GM12873 (cell line): Measurements from ENCODE around the gene ZNF827.

Experiments
- TF ChIP-seq, protein P1 (sequence below): IDR thresholded peaks from 2 replicates; pipeline ENCODE4 v1.5.1; 2012; ENCODE audit warnings: low read depth, mild to moderate bottlenecking, moderate library complexity, low read length, control low read depth; ENCODE audit not compliant: insufficient read depth; ENCODE audit errors: missing control alignments

ZNF827 gene

GRCh38 chr4:145822581-145822980, 116.0 kb downstream of the ZNF827 start:
- TF ChIP-seq, protein P1, sequence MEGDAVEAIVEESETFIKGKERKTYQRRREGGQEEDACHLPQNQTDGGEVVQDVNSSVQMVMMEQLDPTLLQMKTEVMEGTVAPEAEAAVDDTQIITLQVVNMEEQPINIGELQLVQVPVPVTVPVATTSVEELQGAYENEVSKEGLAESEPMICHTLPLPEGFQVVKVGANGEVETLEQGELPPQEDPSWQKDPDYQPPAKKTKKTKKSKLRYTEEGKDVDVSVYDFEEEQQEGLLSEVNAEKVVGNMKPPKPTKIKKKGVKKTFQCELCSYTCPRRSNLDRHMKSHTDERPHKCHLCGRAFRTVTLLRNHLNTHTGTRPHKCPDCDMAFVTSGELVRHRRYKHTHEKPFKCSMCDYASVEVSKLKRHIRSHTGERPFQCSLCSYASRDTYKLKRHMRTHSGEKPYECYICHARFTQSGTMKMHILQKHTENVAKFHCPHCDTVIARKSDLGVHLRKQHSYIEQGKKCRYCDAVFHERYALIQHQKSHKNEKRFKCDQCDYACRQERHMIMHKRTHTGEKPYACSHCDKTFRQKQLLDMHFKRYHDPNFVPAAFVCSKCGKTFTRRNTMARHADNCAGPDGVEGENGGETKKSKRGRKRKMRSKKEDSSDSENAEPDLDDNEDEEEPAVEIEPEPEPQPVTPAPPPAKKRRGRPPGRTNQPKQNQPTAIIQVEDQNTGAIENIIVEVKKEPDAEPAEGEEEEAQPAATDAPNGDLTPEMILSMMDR: no peak

DNA sequence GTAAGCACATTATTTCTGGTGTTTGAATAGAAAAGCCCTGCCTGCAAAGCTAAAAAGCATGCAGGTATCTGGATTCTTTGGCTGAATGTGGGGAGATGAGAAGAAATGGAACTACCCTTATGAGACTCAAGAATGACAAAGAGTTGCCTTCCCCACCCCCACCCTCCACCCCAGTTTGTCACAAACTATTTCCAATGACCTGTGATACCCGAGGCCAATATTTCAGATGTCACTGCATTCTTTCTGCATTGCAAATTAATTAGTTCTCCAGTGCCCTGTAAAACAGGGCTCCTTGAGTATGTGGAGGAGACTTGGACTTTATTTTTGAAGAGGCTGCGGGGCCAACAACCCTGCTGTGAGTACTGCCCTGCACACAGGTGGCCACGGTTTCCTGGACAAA, 116.4 kb downstream of the ZNF827 start:
- TF ChIP-seq, protein P1: no peak

DNA sequence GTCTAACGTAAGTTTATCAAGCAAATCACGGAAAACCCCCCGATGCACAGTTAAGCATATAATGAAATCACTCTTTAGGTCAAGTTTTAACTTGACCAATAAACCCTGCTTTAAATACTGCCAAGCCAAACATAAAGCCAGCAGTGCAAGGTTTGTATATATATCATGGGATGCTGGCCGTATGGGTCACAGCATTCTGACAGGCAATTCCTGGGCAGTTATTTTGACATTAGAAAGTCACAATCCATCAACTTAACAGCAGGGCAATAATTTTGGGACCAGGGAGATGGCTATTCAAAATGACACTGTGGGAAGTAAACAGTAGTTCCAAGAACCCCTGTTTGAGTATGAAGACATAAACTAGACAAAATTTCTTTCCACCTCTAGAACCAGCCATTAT, 116.9 kb downstream of the ZNF827 start:
- TF ChIP-seq, protein P1: no peak

GRCh38 chr4:145820407-145820806, 118.2 kb downstream of the ZNF827 start:
- TF ChIP-seq, protein P1: no peak

DNA sequence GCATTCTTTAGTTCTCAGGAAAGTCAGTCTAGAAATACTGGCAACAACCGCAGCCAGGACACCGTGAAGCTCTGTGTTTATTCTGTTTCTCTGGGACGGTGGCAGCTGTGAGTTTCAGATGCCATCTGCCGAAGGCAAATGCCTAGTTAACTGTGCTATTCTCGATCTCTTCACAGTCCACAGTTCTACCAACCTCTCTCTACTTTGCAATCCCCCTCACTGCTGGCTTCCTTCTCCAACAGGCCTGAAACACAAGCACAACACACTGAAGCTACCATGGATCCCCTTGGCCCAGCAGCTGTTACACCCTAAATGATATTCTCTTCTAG, 118.8 kb downstream of the ZNF827 start:
- TF ChIP-seq, protein P1: no peak

DNA sequence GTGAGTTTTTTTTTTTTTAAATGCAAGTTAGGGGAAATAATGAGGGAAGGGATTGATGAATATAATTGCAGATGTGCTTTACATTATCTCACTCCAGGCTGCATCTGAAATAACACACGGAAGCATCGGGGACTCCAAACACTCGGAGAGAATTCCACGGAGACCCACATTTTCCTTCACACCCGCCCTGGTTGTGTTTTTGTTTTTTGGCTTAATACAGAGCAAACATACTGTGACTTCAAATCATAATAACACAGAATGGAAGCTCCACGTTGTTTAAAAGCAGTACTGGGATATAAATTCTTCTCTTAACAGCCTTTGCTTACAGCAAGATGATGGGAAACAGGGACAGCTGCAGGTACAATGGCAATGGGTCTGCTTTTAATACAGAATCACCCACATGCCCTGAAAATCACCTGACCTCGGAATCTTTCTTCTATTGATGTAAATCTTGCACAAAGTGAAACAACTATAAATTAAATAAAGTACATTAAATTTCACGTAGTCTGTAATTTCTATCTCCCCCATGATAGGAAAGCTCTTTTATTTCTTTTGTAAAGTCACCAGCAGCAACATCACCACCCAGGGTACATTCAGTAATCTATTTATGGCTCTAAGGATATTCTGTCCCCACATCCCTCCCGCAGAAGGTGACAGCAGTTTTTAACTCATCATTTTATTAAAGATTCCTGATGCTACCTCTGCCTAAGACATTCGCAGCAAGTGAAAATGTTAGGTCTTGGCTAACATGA, 119.3 kb downstream of the ZNF827 start:
- TF ChIP-seq, protein P1: no peak

DNA sequence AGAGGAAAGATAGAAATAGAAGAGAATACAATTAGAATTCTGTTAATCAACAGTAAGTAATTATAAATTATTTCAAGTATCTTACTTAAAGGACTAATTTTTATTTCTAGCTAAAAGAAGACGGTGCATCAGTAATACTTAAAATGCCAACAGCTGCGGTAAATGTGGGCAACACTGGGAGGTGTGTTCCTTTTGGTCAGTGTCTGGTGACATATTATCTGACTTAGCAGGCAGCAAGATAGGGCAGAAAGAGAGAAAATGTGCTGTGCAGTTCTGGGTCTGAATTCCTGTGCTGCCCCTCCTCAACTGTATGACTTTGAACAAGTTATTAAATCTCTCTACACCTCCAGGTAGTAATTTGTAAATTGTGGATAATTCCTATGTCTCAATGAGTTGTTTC, 120.6 kb downstream of the ZNF827 start:
- TF ChIP-seq, protein P1: no peak
